GM12864 (cell line): ENCODE results near the gene PRKAG2.

Experiments used
- DNase-seq: peaks from one replicate; pipeline ENCODE4 v3.0.0-alpha.2; 2011; ENCODE audit warnings: low read depth
- H3K4me3 ChIP-seq: 2 replicates; pipeline ENCODE4 v1.5.1; 2011; ENCODE audit warnings: mild to moderate bottlenecking, low read depth, low read length, control low read depth
- CTCF ChIP-seq: IDR thresholded peaks from 2 replicates; pipeline ENCODE4 v1.5.1; 2011; ENCODE audit warnings: low read depth, mild to moderate bottlenecking, moderate library complexity, low read length, control low read depth, inconsistent platforms; ENCODE audit errors: missing control alignments

Gene PRKAG2

GRCh38 chr7:151900986-151901621 lies 24.2 kb upstream of the PRKAG2 start:
- no peak overlapping the region for H3K4me3 ChIP-seq
- no peak for TF ChIP-seq CTCF
- DNase-seq = no peak

GRCh38 chr7:151900591-151900985 lies 23.7 kb upstream of the PRKAG2 start:
- H3K4me3 ChIP-seq = no peak overlapping the region
- TF ChIP-seq CTCF = no peak
- no peak for DNase-seq

DNA sequence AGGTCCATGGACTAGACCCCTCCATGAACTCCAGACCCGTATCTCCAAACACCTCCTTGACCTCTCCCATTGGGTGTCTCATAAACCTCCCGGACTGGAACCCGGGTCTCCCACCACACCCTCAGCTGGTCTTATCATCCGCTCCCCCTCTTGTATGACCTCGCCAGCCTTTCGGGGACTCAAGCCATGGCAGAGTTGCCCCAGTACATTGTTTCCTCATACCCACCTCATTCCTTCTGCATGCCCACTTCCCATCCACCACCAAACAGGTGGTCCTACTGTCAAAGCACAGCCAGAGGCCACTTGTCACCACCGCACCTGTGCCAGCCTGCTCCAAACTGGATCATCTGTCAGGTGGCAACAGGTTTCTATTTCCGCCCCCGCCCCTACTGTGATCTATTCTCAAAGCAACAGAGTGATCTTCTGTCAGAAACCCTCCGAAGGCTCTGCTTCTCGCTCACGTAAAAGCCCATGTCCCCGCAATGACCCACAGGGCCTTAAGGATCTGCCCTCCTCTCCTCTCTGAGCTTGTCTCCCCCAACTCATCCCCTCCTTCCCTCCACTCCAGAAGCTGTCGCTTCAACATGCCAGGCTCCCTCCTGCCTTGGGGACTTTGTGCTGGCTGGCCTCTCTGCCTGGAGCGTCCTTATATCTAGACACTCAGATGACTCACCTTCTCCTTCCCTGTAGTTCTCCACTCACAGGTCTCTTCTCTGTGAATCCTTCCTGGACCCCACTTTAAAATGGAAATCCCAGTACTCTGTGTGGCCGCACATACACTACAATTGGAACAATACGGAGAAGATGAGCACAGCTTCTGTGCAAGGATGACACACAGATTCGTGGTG lies 22.8 kb upstream of the PRKAG2 start:
- no peak for DNase-seq
- no peak overlapping the region for H3K4me3 ChIP-seq
- no peak for TF ChIP-seq CTCF

DNA sequence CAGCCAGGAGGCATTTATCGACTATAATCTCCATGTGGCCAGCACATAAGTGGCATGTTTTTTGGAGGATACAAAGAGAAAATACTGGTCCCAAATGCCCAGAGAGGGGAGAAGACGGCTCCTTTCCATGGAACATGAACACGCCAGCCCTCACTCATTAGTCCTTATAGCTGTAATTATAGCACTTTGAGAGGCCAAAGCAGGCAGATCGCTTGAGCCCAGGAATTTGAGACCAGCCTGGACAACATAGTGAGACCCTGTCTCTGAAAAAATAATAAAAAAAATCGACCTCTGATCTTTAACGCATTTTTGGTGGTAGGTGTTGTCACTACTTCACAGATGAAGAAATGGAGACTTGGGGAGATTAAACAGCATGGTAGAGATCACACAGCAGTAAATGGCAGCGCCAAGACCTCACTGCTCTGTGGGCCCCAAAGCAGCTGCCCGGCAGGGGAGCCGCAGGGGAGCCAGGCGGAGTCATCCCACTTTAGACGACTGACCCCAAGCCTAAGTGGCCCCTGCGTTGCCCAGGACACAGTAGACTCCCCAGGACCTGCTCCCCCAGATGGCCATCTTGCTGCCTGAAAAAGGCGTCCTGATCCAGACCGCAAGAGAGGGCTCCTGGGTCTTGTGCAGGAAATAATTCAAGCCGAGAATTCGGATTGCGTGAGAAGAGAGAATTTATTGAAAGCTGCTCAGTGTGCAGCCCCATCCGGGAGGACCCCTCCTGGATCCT lies 21.2 kb upstream of the PRKAG2 start:
- no peak for DNase-seq
- no peak for TF ChIP-seq CTCF
- H3K4me3 ChIP-seq = no peak overlapping the region

DNA sequence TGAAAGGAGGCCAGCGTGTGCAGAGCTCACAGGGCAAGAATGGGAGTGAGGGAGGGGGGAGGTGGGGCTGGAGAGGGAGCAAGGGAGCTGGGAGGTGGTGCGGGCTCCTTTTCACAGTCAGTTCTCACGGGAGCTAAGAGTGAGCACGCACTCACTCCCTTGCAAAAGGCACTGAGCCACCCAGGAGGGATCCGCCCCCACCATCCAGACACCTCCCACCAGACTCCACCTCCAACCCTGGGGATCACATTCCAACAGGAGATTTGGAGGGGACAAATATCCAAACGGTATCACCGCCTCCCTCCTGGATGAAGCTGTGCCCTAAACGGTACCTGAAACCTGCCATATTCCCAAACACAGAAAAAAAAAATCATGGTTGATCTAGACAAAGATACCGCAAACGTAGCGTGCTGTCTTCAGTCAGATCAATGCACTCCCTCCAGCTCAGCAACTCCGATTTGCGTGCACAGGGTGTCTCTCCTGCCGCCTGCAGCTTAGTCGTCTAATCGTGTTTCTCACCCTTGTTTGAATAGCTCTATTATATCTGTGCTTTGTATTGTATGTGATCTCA lies 20.3 kb upstream of the PRKAG2 start:
- no peak for DNase-seq
- no peak for TF ChIP-seq CTCF
- H3K4me3 ChIP-seq = no peak overlapping the region

DNA sequence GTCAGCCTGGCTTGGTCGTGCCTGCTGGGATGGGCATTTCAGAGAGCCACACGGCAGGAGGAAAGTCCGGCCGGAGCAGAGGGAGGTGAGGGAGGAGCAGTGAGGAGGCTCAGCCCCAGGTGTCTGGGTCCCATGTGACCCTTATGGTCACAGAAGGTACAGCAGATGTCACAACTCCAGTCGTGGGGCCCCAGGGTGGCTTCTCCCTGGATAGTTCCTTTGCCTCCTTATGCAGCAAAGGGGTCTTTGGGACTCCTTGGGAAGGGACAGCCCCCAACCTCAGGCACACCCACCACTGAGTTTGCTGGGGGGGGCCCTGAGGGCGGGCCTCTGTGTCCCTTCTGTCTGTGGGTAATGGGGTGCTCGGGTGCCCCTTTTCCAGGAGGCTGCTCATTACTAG lies 19.6 kb upstream of the PRKAG2 start:
- H3K4me3 ChIP-seq = no peak overlapping the region
- no peak for DNase-seq
- TF ChIP-seq CTCF = no peak
